ENCODE data around the gene CRACR2B. TPM values are rescaled to one million over a fixed set of nuclear protein-coding genes. Genes with fewer than 3 reads are reported as not detected.
A peak's percentile ranks its signal among the peaks of the same experiment; 100 is the strongest.

The CRACR2B gene
- total RNA-seq, 4 donors from 2014 or later: 0.48 to 5.7 (median 3.5) TPM

- H3K36me3 ChIP-seq: peaks cover 4 to 52% (median 11%) of the 10 kb centered on the region in 3 donors
These were observed 31.8 kb upstream of the CRACR2B start for GRCh38 chr11:795634-796564.

DNA sequence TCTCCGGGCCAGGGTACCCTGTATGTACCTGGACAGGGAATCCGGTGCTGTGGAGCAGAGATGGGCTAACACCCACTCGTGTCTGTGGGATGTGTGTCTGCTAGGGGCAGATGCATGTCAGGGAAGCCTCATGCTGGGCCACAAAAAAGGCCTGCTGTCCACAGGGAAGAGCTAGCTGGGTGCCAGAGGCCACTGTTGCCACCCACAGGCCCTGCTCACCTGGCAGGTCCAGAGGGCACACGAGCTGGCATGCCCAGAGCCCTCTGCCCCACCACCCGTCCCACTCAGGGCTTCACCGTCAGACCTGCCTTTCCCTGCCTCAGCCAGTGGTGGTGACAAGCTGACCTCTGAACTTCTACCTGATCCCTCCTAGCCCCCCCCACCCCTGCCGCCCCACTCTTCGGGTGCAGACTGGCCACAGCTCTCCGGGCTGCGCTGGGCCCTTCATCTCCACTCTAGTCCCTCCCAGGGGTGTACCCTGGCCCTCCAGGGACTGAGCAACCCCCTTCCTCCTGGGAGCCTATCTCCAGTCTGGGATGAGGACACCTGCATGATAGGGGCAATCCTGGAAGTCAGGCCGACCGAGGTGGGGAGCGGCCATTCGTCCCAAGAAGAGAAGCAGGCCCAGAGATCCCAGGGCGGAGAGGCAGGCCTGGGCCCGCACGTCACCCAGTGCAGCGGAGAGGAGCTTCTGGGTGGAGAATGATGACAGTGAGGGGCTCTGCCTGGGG is 31.0 kb upstream of the CRACR2B start:
- Histone ChIP-seq H3K27ac (peak overlapping the region; percentile 81 to 94 (median 90)), H3K9me3 (no peaks in the 10 kb centered on the region), H3K4me3 (peak overlapping the region; percentile 65 to 87 (median 82)), H3K4me1 (peaks cover 29 to 46% (median 39%) of the 10 kb centered on the region in 3 donors), H3K27me3 (peaks cover 0 to 1% (median 0%) of the 10 kb centered on the region in 4 donors), H3K36me3 (peaks cover 4 to 55% (median 8%) of the 10 kb centered on the region in 3 donors)
- intact Hi-C loops (cut with DNase I): no loop called here
- 60% methylated on average over 2 of the region's 18 CpGs; no CpG with 5 or more reads in 1 of the 2 donors for WGBS, 2 donors
- no peak for DNase-seq
- TF ChIP-seq, protein P1, sequence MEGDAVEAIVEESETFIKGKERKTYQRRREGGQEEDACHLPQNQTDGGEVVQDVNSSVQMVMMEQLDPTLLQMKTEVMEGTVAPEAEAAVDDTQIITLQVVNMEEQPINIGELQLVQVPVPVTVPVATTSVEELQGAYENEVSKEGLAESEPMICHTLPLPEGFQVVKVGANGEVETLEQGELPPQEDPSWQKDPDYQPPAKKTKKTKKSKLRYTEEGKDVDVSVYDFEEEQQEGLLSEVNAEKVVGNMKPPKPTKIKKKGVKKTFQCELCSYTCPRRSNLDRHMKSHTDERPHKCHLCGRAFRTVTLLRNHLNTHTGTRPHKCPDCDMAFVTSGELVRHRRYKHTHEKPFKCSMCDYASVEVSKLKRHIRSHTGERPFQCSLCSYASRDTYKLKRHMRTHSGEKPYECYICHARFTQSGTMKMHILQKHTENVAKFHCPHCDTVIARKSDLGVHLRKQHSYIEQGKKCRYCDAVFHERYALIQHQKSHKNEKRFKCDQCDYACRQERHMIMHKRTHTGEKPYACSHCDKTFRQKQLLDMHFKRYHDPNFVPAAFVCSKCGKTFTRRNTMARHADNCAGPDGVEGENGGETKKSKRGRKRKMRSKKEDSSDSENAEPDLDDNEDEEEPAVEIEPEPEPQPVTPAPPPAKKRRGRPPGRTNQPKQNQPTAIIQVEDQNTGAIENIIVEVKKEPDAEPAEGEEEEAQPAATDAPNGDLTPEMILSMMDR (IDR thresholded peaks at IDR 0.05): no peak
- TF ChIP-seq POLR2A (IDR thresholded peaks at IDR 0.05): no peak

More at GRCh38 chr11:795634-796564, 31.8 kb upstream of the CRACR2B start:
- Histone ChIP-seq H3K27ac (peak overlapping the region; percentile 81 to 94 (median 90)), H3K9me3 (no peaks in the 10 kb centered on the region), H3K27me3 (peaks cover 0 to 3% (median 0%) of the 10 kb centered on the region in 4 donors), H3K4me1 (peaks cover 29 to 46% (median 39%) of the 10 kb centered on the region in 3 donors), H3K4me3 (peak overlapping the region; percentile 65 to 87 (median 82))
- DNase-seq: peak; percentile 55
- 0 to 20% methylated on average over 4 to 10 of the region's 26 CpGs for WGBS, 2 donors
- TF ChIP-seq POLR2A (IDR thresholded peaks at IDR 0.05): peak in 1 of 4 donors; percentile 29
- TF ChIP-seq, protein P1 (IDR thresholded peaks at IDR 0.05): no peak
- intact Hi-C loops (cut with DNase I): no loop called here

GRCh38 chr11:797296-798092 is 30.2 kb upstream of the CRACR2B start:
- DNase-seq: no peak
- Histone ChIP-seq H3K27ac (peak overlapping the region; percentile 81 to 94 (median 90)), H3K36me3 (peaks cover 4 to 55% (median 8%) of the 10 kb centered on the region in 3 donors), H3K4me3 (peak overlapping the region; percentile 65 to 87 (median 82)), H3K4me1 (peaks cover 29 to 47% (median 39%) of the 10 kb centered on the region in 3 donors), H3K27me3 (no peaks in the 10 kb centered on the region), H3K9me3 (no peaks in the 10 kb centered on the region)
- no peak for TF ChIP-seq POLR2A (IDR thresholded peaks at IDR 0.05)
- TF ChIP-seq, protein P1 (IDR thresholded peaks at IDR 0.05): no peak
- WGBS, 2 donors: 2% methylated on average over 13 of the region's 57 CpGs; no CpG with 5 or more reads in 1 of the 2 donors
- intact Hi-C loops (cut with DNase I): no loop called here

GRCh38 chr11:798093-798713 is 29.5 kb upstream of the CRACR2B start, which contains the start of gene SLC25A22:
Gene SLC25A22, minus strand, starts transcription at chr11:798281. Its CDS starts 3,275 bp downstream, at chr11:795006.
- DNase-seq: no peak
- intact Hi-C loops (cut with DNase I): no loop called here
- H3K4me1 ChIP-seq: peaks cover 29 to 54% (median 39%) of the 10 kb centered on the region in 3 donors

More at GRCh38 chr11:798093-798713, 29.5 kb upstream of the CRACR2B start, which contains the start of gene SLC25A22:
- Histone ChIP-seq H3K27ac (peak within 1 kb of the TSS; percentile 81 to 94 (median 90)), H3K4me3 (peak within 1 kb of the TSS; percentile 65 to 87 (median 82)), H3K9me3 (no peaks in the 10 kb centered on the region), H3K36me3 (peaks cover under 1 to 55% (median 11%) of the 10 kb centered on the region in 3 donors), H3K27me3 (no peaks in the 10 kb centered on the region)
- WGBS, 2 donors: 28% methylated on average over 3 of the region's 69 CpGs; no CpG with 5 or more reads in 1 of the 2 donors
- TF ChIP-seq, protein P1 (IDR thresholded peaks at IDR 0.05): peak; percentile 72 to 97 (median 92)
- TF ChIP-seq POLR2A (IDR thresholded peaks at IDR 0.05): no peak
